HL-60 (cell line): Measurements from ENCODE around the gene MYO16.

Experiments
- CTCF ChIP-seq: IDR thresholded peaks from one replicate; pipeline ENCODE4 v1.5.1; 2011; ENCODE audit warnings: low read length, control low read depth, inconsistent platforms; ENCODE audit not compliant: insufficient read depth
- GABPA ChIP-seq: IDR thresholded peaks from 2 replicates; pipeline ENCODE4 v1.6.1; 2012; ENCODE audit warnings: low read depth
- POLR2AphosphoS5 ChIP-seq: IDR thresholded peaks from 2 replicates; pipeline ENCODE4 v1.6.1; 2012; ENCODE audit warnings: low read depth
- REST ChIP-seq: IDR thresholded peaks from 2 replicates; pipeline ENCODE4 v1.6.1; 2012; ENCODE audit warnings: low read depth; ENCODE audit not compliant: insufficient replicate concordance
- SPI1 ChIP-seq: IDR thresholded peaks from 2 replicates; pipeline ENCODE4 v1.6.1; 2012; ENCODE audit warnings: low read depth, mild to moderate bottlenecking, borderline replicate concordance

GRCh38 chr13:108787700-108788414, 158.4 kb downstream of the MYO16 start:
- TF ChIP-seq CTCF (no peak), POLR2AphosphoS5 (no peak), GABPA (no peak), REST (no peak), SPI1 (no peak)
